Measurements from ENCODE around the gene CCDC148. TPM values are rescaled to one million over a fixed set of nuclear protein-coding genes. Genes with fewer than 3 reads are reported as not detected.
A peak's percentile ranks its signal among the peaks of the same experiment; 100 is the strongest.

Gene CCDC148
- total RNA-seq, 1 donor from 2014 or later, result 2.4 TPM

GRCh38 chr2:158300394-158300793 lies 156.2 kb downstream of the CCDC148 start:
- FAIRE-seq (no peak), DNase-seq (ENCODE audit: low read depth) (no peak)
- Mint-ChIP-seq H3K4me3 (ENCODE audit: unreplicated experiment) (no peak overlapping the region), H3K4me1 (ENCODE audit: low read depth, unreplicated experiment) (peaks cover 7% of the 10 kb centered on the region), H3K9me3 (ENCODE audit: unreplicated experiment) (peaks cover 4% of the 10 kb centered on the region), H3K27me3 (ENCODE audit: low read depth, unreplicated experiment) (no peaks in the 10 kb centered on the region), H3K36me3 (ENCODE audit: low read depth, unreplicated experiment) (peaks cover 2% of the 10 kb centered on the region), H3K27ac (ENCODE audit: unreplicated experiment) (no peak overlapping the region)
- H3K4me1 ChIP-seq (ENCODE audit: insufficient read depth, low read length), result no peaks in the 10 kb centered on the region
- H3K27ac ChIP-seq (ENCODE audit: low read depth, low read length), result no peak overlapping the region
- TF ChIP-seq EZH2 (IDR thresholded peaks at IDR 0.05; ENCODE audit: insufficient read depth, low read length), result no peak
- TF ChIP-seq CTCF (IDR thresholded peaks at IDR 0.05; ENCODE audit: insufficient read depth, low read depth, low read length), result no peak
- H3K4me3 ChIP-seq (ENCODE audit: insufficient read depth, low read depth, low read length), result no peak overlapping the region
- H2AFZ ChIP-seq (ENCODE audit: low read depth, low read length), result no peak overlapping the region
- no peak overlapping the region for H3K9ac ChIP-seq (ENCODE audit: low read length)
- no peaks in the 10 kb centered on the region for H3K9me3 ChIP-seq (ENCODE audit: insufficient read depth, low read depth, low read length)
- no peaks in the 10 kb centered on the region for H3K36me3 ChIP-seq (ENCODE audit: insufficient read depth, low read length)
- H3K4me2 ChIP-seq (ENCODE audit: low read length), result no peak overlapping the region
- no peaks in the 10 kb centered on the region for H4K20me1 ChIP-seq (ENCODE audit: insufficient read depth, low read length)
- no peaks in the 10 kb centered on the region for H3K27me3 ChIP-seq (ENCODE audit: insufficient read depth, low read length)
- no peaks in the 10 kb centered on the region for H3K79me2 ChIP-seq (ENCODE audit: insufficient read depth, low read length)

GRCh38 chr2:158297606-158298005 lies 158.9 kb downstream of the CCDC148 start:
- H4K20me1 ChIP-seq (ENCODE audit: insufficient read depth, low read length), result no peaks in the 10 kb centered on the region
- H3K27me3 Mint-ChIP-seq (ENCODE audit: low read depth, unreplicated experiment), result no peaks in the 10 kb centered on the region
- peaks cover 2% of the 10 kb centered on the region for H3K36me3 Mint-ChIP-seq (ENCODE audit: low read depth, unreplicated experiment)
- no peak overlapping the region for H3K4me3 Mint-ChIP-seq (ENCODE audit: unreplicated experiment)
- peaks cover 4% of the 10 kb centered on the region for H3K9me3 Mint-ChIP-seq (ENCODE audit: unreplicated experiment)
- no peaks in the 10 kb centered on the region for H3K79me2 ChIP-seq (ENCODE audit: insufficient read depth, low read length)
- no peaks in the 10 kb centered on the region for H3K4me1 ChIP-seq (ENCODE audit: insufficient read depth, low read length)
- FAIRE-seq (no peak), DNase-seq (ENCODE audit: low read depth) (peak; percentile 12)
- TF ChIP-seq EZH2 (IDR thresholded peaks at IDR 0.05; ENCODE audit: insufficient read depth, low read length) (no peak), CTCF (IDR thresholded peaks at IDR 0.05; ENCODE audit: insufficient read depth, low read depth, low read length) (no peak)
- no peaks in the 10 kb centered on the region for H3K27me3 ChIP-seq (ENCODE audit: insufficient read depth, low read length)
- H3K27ac ChIP-seq (ENCODE audit: low read depth, low read length), result no peak overlapping the region
- no peaks in the 10 kb centered on the region for H3K9me3 ChIP-seq (ENCODE audit: insufficient read depth, low read depth, low read length)
- H3K4me2 ChIP-seq (ENCODE audit: low read length), result no peak overlapping the region
- H3K9ac ChIP-seq (ENCODE audit: low read length), result no peak overlapping the region
- no peak overlapping the region for H3K4me3 ChIP-seq (ENCODE audit: insufficient read depth, low read depth, low read length)
- H3K36me3 ChIP-seq (ENCODE audit: insufficient read depth, low read length), result no peaks in the 10 kb centered on the region
- peaks cover 7% of the 10 kb centered on the region for H3K4me1 Mint-ChIP-seq (ENCODE audit: low read depth, unreplicated experiment)
- H2AFZ ChIP-seq (ENCODE audit: low read depth, low read length), result no peak overlapping the region
- H3K27ac Mint-ChIP-seq (ENCODE audit: unreplicated experiment), result peak overlapping the region; percentile 5

GRCh38 chr2:158297120-158297519 lies 159.4 kb downstream of the CCDC148 start:
- TF ChIP-seq EZH2 (IDR thresholded peaks at IDR 0.05; ENCODE audit: insufficient read depth, low read length) (no peak), CTCF (IDR thresholded peaks at IDR 0.05; ENCODE audit: insufficient read depth, low read depth, low read length) (no peak)
- FAIRE-seq (no peak), DNase-seq (ENCODE audit: low read depth) (no peak)
- H3K27ac ChIP-seq (ENCODE audit: low read depth, low read length), result no peak overlapping the region
- H3K4me3 Mint-ChIP-seq (ENCODE audit: unreplicated experiment), result no peak overlapping the region
- H3K79me2 ChIP-seq (ENCODE audit: insufficient read depth, low read length), result no peaks in the 10 kb centered on the region
- no peak overlapping the region for H3K9ac ChIP-seq (ENCODE audit: low read length)
- no peak overlapping the region for H3K4me2 ChIP-seq (ENCODE audit: low read length)
- no peak overlapping the region for H2AFZ ChIP-seq (ENCODE audit: low read depth, low read length)
- H3K36me3 ChIP-seq (ENCODE audit: insufficient read depth, low read length), result no peaks in the 10 kb centered on the region
- H3K27ac Mint-ChIP-seq (ENCODE audit: unreplicated experiment), result no peak overlapping the region
- H3K9me3 Mint-ChIP-seq (ENCODE audit: unreplicated experiment), result peaks cover 4% of the 10 kb centered on the region
- H3K4me1 ChIP-seq (ENCODE audit: insufficient read depth, low read length), result no peaks in the 10 kb centered on the region
- peaks cover 2% of the 10 kb centered on the region for H3K36me3 Mint-ChIP-seq (ENCODE audit: low read depth, unreplicated experiment)
- H3K27me3 Mint-ChIP-seq (ENCODE audit: low read depth, unreplicated experiment), result no peaks in the 10 kb centered on the region
- H3K27me3 ChIP-seq (ENCODE audit: insufficient read depth, low read length), result no peaks in the 10 kb centered on the region
- H3K4me1 Mint-ChIP-seq (ENCODE audit: low read depth, unreplicated experiment), result peaks cover 7% of the 10 kb centered on the region
- no peaks in the 10 kb centered on the region for H4K20me1 ChIP-seq (ENCODE audit: insufficient read depth, low read length)
- no peaks in the 10 kb centered on the region for H3K9me3 ChIP-seq (ENCODE audit: insufficient read depth, low read depth, low read length)
- no peak overlapping the region for H3K4me3 ChIP-seq (ENCODE audit: insufficient read depth, low read depth, low read length)
